CD4-positive, alpha-beta T cell (primary cell): ENCODE data around the gene TMED9. TPM values are rescaled to one million over a fixed set of nuclear protein-coding genes. Genes with fewer than 3 reads are reported as not detected.

Experiments used
- ATAC-seq: fragments of 200-7000 bp; cut with Tn5 transposase; one replicate; pipeline ENCODE4 v1.10.0; 2022; ENCODE audit warnings: mild to moderate bottlenecking; ENCODE audit not compliant: poor library complexity
- CTCF ChIA-PET: fragments of 350-600 bp; sonication (Branson Sonifier 250); formaldehyde crosslinking; loops from one replicate; lab custom pipeline; 2021; ENCODE audit warnings: antibody characterized with exemption, inconsistent platforms; lab: Charles Lee
- POLR2A ChIA-PET: fragments of 350-600 bp; sonication (Branson Sonifier 250); formaldehyde crosslinking; loops from one replicate; lab custom pipeline; 2021; ENCODE audit warnings: antibody characterized with exemption, inconsistent platforms; lab: Charles Lee
- DNase-seq, 14 experiments: peaks; one replicate each; pipeline ENCODE4 v3.0.0-alpha.2; 2013 to 2020; ENCODE audit warnings: mixed read lengths in 2 of 14
- H3K27ac ChIP-seq, 2 donors: one replicate each; pipeline versions ENCODE4 v1.5.1 to v1.7.0; 2013; ENCODE audit warnings: low read length in 2 of 2, low read depth in 1 of 2, mild to moderate bottlenecking in 1 of 2
- H3K27me3 ChIP-seq, 2 experiments: 1 replicate in 1 of 2; 2 replicates in 1 of 2; pipeline versions ENCODE4 v1.6.1 to v1.7.0; 2013; ENCODE audit warnings: low read length in 2 of 2, control low read depth in 1 of 2, mild to moderate bottlenecking in 1 of 2, moderate library complexity in 1 of 2; ENCODE audit not compliant: insufficient read depth in 2 of 2, control insufficient read depth in 1 of 2
- H3K36me3 ChIP-seq: one replicate; pipeline ENCODE4 v1.6.1; 2013; ENCODE audit warnings: low read length, control low read depth; ENCODE audit not compliant: insufficient read depth
- H3K4me1 ChIP-seq: one replicate; pipeline ENCODE4 v1.6.1; 2013; ENCODE audit warnings: low read length, control low read depth; ENCODE audit not compliant: insufficient read depth
- H3K4me3 ChIP-seq: one replicate; pipeline ENCODE4 v1.5.1; 2013; ENCODE audit warnings: mild to moderate bottlenecking, low read length, moderate library complexity
- H3K9me3 ChIP-seq, 2 experiments: 1 replicate in 1 of 2; 2 replicates in 1 of 2; pipeline versions ENCODE4 v1.6.1 to v1.7.0; 2013; ENCODE audit warnings: low read length in 2 of 2, mild to moderate bottlenecking in 2 of 2, control low read depth in 1 of 2, moderate library complexity in 1 of 2; ENCODE audit not compliant: control insufficient read depth in 1 of 2, insufficient read depth in 1 of 2
- H3K27ac Mint-ChIP-seq: one replicate; pipeline ENCODE4 v1.8.0; 2020; ENCODE audit warnings: mixed read lengths
- H3K27me3 Mint-ChIP-seq: one replicate; pipeline ENCODE4 v1.8.0; 2021; ENCODE audit warnings: mixed read lengths
- H3K36me3 Mint-ChIP-seq: one replicate; pipeline ENCODE4 v1.8.0; 2021; ENCODE audit warnings: low read depth, mixed read lengths
- H3K4me1 Mint-ChIP-seq: one replicate; pipeline ENCODE4 v1.8.0; 2021; ENCODE audit warnings: low read depth, mixed read lengths
- H3K4me3 Mint-ChIP-seq: one replicate; pipeline ENCODE4 v1.8.0; 2020; ENCODE audit warnings: mild to moderate bottlenecking, mixed read lengths
- H3K9me3 Mint-ChIP-seq: one replicate; pipeline ENCODE4 v1.8.0; 2020; ENCODE audit warnings: mixed read lengths
- intact Hi-C, 2 experiments: fragments of 100-400 bp; cut with DNase I in 1 of 2; cut with micrococcal nuclease in 1 of 2; formaldehyde crosslinking; loops; one replicate each; pipeline versions ENCODE4 v1.15.1 to v1.9.0; 2023 to 2025; cut with DNase I, micrococcal nuclease
- total RNA-seq, 174 experiments: library from RNA in 2 of 174; stranded (reverse) in 2 of 174; gene quantifications; one replicate each; pipeline ENCODE4 v1.2.3 and lab custom pipeline; 2021 to 2026
- TF ChIP-seq, protein P1 (sequence below): fragments of 200-600 bp; IDR thresholded peaks from one replicate; pipeline ENCODE4 v1.8.0; 2022; ENCODE audit warnings: antibody characterized with exemption, mild to moderate bottlenecking

The TMED9 gene
- total RNA-seq, 2 experiments from 2014 or later = 42.7 to 47.8 TPM

DNA sequence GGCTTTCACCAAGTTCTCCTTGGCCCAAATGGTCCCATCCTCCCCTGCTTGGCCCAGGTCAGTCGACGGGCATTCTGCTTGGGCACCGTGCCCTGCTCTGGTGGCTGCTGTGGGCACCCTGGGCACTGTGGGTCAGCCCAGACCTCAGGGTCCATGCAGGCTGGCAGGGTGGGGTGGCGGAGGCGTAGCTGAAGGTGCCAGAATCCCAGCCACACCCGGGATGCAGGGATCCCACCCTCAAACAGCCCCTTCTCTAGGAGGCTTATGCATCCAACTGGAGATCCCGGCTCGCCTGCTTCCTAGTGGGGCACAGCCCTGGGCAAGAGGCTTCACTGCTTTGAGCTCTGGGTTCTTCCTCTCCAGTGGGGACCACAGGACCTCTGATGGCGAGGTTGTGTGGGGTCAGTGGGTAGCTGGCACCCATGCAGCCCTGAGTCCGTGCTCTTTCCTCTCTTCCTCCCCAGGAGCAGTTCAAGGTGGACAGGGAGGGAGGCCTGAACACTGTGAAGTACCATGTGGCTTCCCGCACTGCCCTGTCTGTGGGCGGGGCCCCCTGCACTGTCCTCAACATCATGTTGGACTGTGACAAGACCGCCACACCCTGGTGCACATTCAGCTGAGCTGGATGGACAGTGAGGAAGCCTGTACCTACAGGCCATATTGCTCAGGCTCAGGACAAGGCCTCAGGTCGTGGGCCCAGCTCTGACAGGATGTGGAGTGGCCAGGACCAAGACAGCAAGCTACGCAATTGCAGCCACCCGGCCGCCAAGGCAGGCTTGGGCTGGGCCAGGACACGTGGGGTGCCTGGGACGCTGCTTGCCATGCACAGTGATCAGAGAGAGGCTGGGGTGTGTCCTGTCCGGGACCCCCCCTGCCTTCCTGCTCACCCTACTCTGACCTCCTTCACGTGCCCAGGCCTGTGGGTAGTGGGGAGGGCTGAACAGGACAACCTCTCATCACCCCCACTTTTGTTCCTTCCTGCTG lies 17.4 kb downstream of the TMED9 start:
- Histone ChIP-seq H3K36me3 (peaks cover 10% of the 10 kb centered on the region), H3K27me3 (no peaks in the 10 kb centered on the region), H3K4me3 (no peak overlapping the region), H3K27ac (no peak overlapping the region), H3K4me1 (peaks cover 11% of the 10 kb centered on the region), H3K9me3 (no peaks in the 10 kb centered on the region)
- POLR2A ChIA-PET = interaction anchor here (1.5 kb wide), 1 partner anchor 17 kb away, joined by 3 read pairs; the partner anchor contains the start of gene TMED9
- Mint-ChIP-seq H3K36me3 (peaks cover 16% of the 10 kb centered on the region), H3K27ac (no peak overlapping the region), H3K4me1 (peaks cover 17% of the 10 kb centered on the region), H3K9me3 (no peaks in the 10 kb centered on the region), H3K4me3 (no peak overlapping the region), H3K27me3 (no peaks in the 10 kb centered on the region)
- intact Hi-C loops = no loop called here
- ATAC-seq (no peak), DNase-seq (peak in 1 of 14 experiments; percentile 23)
- TF ChIP-seq, protein P1, sequence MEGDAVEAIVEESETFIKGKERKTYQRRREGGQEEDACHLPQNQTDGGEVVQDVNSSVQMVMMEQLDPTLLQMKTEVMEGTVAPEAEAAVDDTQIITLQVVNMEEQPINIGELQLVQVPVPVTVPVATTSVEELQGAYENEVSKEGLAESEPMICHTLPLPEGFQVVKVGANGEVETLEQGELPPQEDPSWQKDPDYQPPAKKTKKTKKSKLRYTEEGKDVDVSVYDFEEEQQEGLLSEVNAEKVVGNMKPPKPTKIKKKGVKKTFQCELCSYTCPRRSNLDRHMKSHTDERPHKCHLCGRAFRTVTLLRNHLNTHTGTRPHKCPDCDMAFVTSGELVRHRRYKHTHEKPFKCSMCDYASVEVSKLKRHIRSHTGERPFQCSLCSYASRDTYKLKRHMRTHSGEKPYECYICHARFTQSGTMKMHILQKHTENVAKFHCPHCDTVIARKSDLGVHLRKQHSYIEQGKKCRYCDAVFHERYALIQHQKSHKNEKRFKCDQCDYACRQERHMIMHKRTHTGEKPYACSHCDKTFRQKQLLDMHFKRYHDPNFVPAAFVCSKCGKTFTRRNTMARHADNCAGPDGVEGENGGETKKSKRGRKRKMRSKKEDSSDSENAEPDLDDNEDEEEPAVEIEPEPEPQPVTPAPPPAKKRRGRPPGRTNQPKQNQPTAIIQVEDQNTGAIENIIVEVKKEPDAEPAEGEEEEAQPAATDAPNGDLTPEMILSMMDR = no peak
- CTCF ChIA-PET = no interaction called here

DNA sequence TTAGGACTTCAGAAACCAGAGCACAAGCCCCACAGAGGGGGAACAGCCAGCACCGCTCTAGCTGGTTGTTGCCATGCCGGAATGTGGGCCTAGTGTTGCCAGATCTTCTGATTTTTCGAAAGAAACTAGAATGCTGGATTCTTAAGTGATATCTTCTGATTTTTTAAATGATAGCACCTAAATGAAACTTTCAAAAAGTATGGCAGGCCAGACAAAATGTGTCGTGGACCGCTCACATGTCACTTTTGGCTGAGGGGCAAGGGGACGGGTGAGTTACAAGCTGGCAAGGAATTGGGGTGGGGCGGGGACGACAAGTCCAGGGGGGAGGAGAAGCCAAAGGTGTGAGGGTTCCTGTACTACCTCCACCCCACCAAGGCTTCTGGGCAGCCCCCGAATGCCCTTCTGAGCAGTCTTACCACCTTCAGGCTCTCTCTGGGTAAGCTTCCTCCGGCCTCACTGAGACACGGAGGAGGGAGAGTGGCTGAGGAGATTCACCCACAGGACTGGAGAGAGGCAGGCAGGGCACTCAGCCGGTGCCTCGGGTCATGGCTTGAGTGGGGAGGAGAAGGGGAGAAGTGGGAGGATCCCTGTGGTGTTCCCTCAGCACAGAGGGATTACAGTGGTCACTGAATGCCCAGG lies 18.2 kb downstream of the TMED9 start:
- Histone ChIP-seq H3K36me3 (peaks cover 6% of the 10 kb centered on the region), H3K9me3 (no peaks in the 10 kb centered on the region), H3K4me3 (no peak overlapping the region), H3K27me3 (no peaks in the 10 kb centered on the region), H3K4me1 (peaks cover 11% of the 10 kb centered on the region), H3K27ac (no peak overlapping the region)
- Mint-ChIP-seq H3K4me3 (no peak overlapping the region), H3K36me3 (peaks cover 16% of the 10 kb centered on the region), H3K9me3 (no peaks in the 10 kb centered on the region), H3K27me3 (no peaks in the 10 kb centered on the region), H3K27ac (no peak overlapping the region), H3K4me1 (peaks cover 17% of the 10 kb centered on the region)
- intact Hi-C loops = no loop called here
- POLR2A ChIA-PET = interaction anchor here (1.5 kb wide), 1 partner anchor 18 kb away, joined by 3 read pairs; the partner anchor contains the start of gene TMED9
- DNase-seq = no peak
- CTCF ChIA-PET = no interaction called here
- ATAC-seq = no peak
- TF ChIP-seq, protein P1 = no peak

DNA sequence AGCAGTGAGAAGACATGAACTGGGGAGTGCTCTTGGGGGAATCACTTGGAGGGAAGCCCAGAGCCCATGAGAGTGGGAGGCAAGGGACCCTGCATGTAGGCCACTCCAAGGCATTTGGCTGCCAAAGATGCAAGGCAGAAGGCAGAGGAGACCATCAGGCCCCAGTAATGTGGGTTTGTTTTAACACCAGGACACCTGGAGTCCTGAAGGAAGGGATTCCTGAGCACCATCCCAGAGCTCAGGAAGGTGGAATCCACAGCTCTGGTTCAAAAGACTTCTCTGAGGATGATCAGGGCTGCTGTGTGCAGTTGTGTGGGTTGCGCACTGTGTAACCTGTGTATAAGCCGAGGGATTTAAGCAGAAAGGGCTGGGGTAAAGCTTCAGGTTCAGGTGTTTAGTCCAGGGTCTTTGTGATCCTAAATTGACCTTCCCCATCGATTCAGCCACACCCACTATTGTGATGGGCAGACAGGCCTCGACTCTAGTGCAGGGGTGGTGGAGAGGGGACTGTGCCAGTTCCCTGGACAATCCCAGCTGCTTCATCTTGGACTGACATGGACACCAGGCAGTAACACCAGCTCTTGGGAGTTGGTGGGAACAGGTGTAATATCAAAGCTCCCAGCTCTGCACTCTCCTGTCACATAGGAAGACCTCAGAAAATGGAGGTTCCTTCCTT lies 18.9 kb downstream of the TMED9 start:
- no peak overlapping the region for H3K27ac Mint-ChIP-seq
- H3K27me3 Mint-ChIP-seq = no peaks in the 10 kb centered on the region
- H3K9me3 Mint-ChIP-seq = no peaks in the 10 kb centered on the region
- H3K4me3 Mint-ChIP-seq = no peak overlapping the region
- H3K4me3 ChIP-seq = no peak overlapping the region
- CTCF ChIA-PET = no interaction called here
- intact Hi-C loops = no loop called here
- no peak for DNase-seq
- TF ChIP-seq, protein P1 = no peak
- peaks cover 5% of the 10 kb centered on the region for H3K36me3 ChIP-seq
- ATAC-seq = no peak
- peaks cover 16% of the 10 kb centered on the region for H3K4me1 Mint-ChIP-seq
- H3K9me3 ChIP-seq = no peaks in the 10 kb centered on the region
- POLR2A ChIA-PET = no interaction called here
- H3K36me3 Mint-ChIP-seq = peaks cover 11% of the 10 kb centered on the region
- no peaks in the 10 kb centered on the region for H3K27me3 ChIP-seq
- peaks cover 11% of the 10 kb centered on the region for H3K4me1 ChIP-seq
- no peak overlapping the region for H3K27ac ChIP-seq
